GM08714 (cell line): Measurements from ENCODE around the gene GRWD1.
A peak's percentile ranks its signal among the peaks of the same experiment; 100 is the strongest.

Experiments
- H3K4me3 ChIP-seq: fragments of 200-500 bp; sonication (Bioruptor generic); 2 replicates; pipeline ENCODE4 v1.5.1; 2014; ENCODE audit warnings: mild to moderate bottlenecking, low read length, inconsistent platforms
- ZNF274 ChIP-seq: IDR thresholded peaks from 2 replicates; pipeline ENCODE4 v1.6.1; 2012; ENCODE audit warnings: mild to moderate bottlenecking, low read depth, low read length

GRWD1 gene

GRCh38 chr19:48443731-48444128 is 2.1 kb upstream of the GRWD1 start:
- no peak overlapping the region for H3K4me3 ChIP-seq
- TF ChIP-seq ZNF274 = no peak

DNA sequence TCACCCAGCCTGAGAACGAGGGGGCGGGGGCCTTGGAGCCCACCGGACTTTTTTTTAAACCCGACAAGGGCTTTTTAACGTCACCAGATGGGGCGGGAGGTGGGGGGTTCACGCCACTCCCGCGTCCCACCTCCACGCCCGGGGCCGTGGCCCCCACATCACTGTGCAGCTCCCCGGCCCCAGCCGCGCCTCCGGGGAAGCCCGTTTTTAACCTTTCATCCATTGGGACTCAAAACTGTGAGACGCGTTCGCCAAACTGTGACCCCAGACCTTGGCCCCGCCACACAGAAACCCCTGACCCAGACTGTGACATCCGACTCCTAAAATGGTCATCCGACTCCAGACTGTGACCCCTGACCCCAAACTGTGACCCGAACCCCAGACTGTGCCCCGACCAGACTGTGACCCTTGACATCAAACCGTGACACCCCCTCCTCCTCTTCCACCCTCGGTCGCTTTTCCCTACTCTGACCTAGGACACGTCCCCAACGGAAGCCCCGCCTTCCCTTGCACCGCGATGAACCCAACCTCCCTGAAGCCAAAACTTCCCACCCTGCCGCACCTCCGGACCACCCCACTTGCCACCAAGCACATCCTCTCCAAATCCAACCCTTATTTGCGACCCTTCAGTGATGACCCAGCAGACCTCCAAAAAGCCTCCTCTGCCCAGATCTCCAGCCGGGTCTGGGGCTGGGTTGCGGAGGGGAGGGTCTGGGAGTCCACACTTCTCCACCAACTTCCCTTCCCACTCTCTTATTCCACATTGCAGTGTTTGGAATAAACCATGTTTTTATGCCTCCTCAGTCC is 1.5 kb upstream of the GRWD1 start:
- H3K4me3 ChIP-seq = peak overlapping the region; percentile 88; the same call in 1 of the 2 replicates
- TF ChIP-seq ZNF274 = no peak

DNA sequence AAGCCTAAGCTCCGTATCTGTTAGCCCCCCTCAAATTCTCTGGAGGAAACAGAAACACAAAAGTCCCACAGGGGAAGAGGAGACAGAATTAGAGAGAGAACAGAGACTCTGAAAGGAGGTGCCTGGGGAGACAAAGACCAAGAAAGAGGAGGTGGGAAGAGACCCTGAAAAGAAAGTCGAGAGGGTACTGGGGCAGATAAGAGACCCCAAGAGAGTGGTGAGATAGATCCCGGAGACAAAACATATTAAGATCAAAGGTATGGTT is 915 bp upstream of the GRWD1 start:
- TF ChIP-seq ZNF274 = no peak
- peak overlapping the region; percentile 88; the same call in 1 of the 2 replicates for H3K4me3 ChIP-seq

DNA sequence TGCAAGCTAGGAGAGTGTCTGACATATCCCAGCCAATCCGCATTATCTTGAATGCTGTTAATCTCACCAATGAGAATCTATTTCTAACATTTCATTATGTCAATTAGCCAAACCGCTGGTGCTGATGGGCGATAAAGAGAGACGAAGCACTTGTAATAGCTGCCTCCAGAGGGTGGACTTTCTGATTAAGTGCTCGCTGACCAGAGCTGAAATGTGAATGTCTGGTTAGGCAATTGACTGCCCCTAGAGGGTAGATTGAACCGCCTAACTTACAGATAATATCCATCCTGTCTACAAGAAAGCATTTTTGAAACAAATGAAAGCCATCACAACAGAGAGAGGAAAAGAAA is 552 bp upstream of the GRWD1 start:
- H3K4me3 ChIP-seq = peak overlapping the region; percentile 88
- no peak for TF ChIP-seq ZNF274

DNA sequence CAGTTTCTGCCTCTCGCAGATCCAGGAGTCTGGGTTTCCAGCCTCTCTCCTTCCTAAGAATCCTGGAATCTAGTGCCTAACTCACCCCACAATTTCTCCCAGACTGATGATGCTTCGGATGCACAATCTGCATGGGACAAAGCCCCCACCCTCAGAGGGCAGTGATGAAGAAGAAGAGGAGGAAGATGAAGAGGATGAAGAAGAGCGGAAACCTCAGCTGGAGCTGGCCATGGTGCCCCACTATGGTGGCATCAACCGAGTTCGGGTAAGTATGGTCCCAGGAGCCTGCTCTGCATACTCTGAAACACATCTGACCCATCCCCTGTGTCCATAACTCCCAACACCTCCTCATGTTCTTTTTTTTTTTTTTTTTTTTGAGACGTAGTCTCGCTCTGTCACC is 796 bp downstream of the GRWD1 start:
- no peak for TF ChIP-seq ZNF274
- peak overlapping the region; percentile 88 for H3K4me3 ChIP-seq

DNA sequence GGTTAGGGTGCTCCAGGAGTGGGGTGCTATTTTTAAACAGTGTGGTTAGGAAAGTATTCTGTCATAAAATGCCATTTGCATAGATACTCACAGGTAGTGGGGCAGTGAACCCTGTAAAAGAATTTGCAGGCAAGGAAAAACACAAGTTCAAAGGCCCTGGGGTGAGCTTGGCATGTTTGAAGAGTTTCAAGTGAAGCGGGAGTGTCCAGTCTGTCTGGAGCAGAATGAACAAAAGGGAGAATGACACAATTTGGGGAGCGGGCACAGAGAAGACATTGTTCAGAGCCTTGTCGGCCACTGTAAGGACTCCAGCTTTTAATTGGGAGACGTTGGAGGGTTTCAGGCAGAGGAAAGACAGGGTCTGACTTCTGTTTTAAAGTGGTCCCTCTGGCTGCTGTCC is 2.8 kb downstream of the GRWD1 start:
- TF ChIP-seq ZNF274 = no peak
- H3K4me3 ChIP-seq = no peak overlapping the region

GRCh38 chr19:48450441-48450840 is 4.7 kb downstream of the GRWD1 start:
- no peak overlapping the region for H3K4me3 ChIP-seq
- TF ChIP-seq ZNF274 = no peak

DNA sequence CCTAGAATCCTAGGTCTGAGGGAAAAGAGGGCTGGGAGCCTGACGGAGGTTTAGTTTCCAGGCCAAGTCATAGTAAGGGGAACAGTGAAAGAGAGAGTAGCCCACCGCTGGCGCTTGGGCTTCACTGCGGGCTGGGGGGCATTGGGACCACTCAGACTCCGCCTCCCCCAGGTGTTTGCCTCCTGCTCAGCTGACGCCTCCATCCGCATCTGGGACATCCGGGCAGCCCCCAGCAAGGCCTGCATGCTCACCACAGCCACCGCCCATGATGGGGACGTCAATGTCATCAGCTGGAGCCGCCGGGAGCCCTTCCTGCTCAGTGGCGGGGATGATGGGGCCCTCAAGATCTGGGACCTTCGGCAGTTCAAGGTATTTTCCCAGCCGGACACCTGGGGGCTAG is 5.1 kb downstream of the GRWD1 start:
- TF ChIP-seq ZNF274 = no peak
- H3K4me3 ChIP-seq = no peak overlapping the region

DNA sequence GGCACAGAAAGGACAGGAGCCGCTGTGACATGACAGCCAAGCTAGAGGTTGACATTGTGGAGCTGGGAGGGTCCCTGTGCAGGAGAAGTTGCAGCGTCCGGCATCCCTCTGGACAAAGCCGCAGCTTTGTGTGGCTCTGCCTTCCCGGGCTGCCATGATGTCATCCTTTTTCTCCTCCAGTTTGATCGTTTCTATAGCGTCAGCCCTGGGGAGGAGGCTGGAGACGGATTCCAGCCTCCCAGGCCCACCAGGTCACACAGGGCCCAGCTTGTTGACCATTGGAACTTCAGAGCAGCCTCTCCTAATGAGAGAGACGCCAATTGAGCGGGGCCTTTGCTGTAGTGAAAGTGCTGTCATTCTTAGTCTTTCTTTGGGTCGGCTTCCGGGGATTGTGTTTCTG is 5.8 kb downstream of the GRWD1 start:
- TF ChIP-seq ZNF274 = no peak
- H3K4me3 ChIP-seq = no peak overlapping the region

GRCh38 chr19:48452289-48453190 is 6.8 kb downstream of the GRWD1 start:
- no peak for TF ChIP-seq ZNF274

DNA sequence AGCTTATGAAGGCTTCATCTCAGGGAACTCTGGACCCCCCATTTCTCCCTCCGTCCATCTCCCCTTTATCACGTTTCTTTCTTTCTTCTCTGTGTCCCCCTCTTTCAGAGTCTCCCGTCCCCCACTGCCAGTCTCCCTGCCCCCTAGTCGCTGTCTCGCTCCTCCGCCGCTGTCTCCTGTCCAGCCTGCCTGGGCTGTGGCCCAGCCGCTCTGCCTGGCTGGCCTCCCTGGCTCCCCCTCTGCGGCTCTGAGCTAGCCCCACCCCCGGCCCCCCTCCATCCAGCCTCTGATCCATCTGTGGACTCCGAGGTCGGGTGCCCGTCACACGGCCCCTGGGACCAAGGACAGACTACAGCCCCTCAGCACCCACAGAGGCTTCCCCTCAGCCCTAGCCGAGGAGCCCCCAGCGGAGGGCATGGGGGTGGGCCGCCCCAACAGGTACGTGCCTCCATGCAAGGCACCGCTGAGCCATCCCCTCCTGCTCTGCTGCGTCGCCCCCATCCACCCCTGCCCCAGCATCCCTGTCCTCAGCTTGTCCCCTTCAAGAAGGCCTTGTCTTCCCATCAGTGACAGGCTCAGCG is 8.5 kb downstream of the GRWD1 start:
- H3K4me3 ChIP-seq = no peak overlapping the region
- TF ChIP-seq ZNF274 = no peak

More at GRCh38 chr19:48452289-48453190, 6.8 kb downstream of the GRWD1 start:
- H3K4me3 ChIP-seq = no peak overlapping the region

GRCh38 chr19:48455171-48455907 is 9.6 kb downstream of the GRWD1 start, which contains the start of gene KCNJ14:
TSS of gene KCNJ14 (plus strand) at chr19:48455574. CDS start at chr19:48461725, 6,151 bp downstream.
- H3K4me3 ChIP-seq = no peak within 1 kb of the TSS
- TF ChIP-seq ZNF274 = no peak

DNA sequence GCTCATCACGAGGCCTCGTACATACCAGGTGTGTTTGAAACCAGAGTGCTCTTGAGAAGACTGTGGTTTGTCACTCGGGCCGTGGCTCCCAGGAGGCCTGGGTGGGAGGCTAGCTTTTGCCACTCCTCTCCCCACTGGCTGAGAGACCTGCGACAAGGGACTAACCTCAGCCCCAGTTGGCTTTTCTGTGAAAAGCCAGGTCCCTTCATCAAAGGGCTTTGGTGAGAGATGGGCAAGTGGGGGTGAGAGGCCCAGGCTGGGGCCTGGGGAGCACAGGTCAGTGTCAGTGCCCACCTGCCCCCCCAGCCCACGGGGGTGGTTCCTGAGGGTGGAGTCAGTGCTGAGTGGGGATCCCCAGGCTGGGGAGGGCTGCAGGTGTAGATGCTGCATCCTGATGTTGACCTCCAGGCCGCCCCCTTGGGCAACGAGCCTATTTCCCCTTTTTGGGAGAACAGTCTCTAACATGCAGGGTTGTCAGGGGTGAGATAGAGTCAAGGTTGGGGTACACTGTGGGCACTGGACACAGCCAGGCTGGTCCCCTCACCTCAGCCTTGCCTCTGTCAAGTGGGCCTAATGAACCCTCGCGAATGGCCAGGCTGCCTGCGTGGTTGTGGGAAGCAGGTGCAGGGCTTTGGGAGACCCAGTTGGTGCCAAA is 10.3 kb downstream of the GRWD1 start:
- no peak for TF ChIP-seq ZNF274
- H3K4me3 ChIP-seq = no peak overlapping the region

- no peak for TF ChIP-seq ZNF274
- H3K4me3 ChIP-seq = no peak overlapping the region
Observed at GRCh38 chr19:48456864-48457263, 11.1 kb downstream of the GRWD1 start.

- no peak overlapping the region for H3K4me3 ChIP-seq
- no peak for TF ChIP-seq ZNF274
Observed at GRCh38 chr19:48458016-48458415, 12.2 kb downstream of the GRWD1 start.
